Measurements from ENCODE around the gene RIMOC1.

The RIMOC1 gene

GRCh38 chr5:41951224-41951623, 47.1 kb downstream of the RIMOC1 start:
- Histone ChIP-seq H3K4me1 (ENCODE audit: control insufficient read depth in 5 of 5, insufficient read depth in 5 of 5, low read length in 5 of 5) (no peaks in the 10 kb centered on the region), H3K9ac (ENCODE audit: low read length in 5 of 5) (no peak overlapping the region), H3K27ac (ENCODE audit: low read depth, low read length) (no peak overlapping the region), H3K4me3 (ENCODE audit: low read depth in 1 of 5, low read length in 5 of 5) (no peak overlapping the region), H3K9me3 (ENCODE audit: control insufficient read depth in 5 of 5, low read length in 5 of 5) (peaks cover 0 to 5% (median 0%) of the 10 kb centered on the region in 5 donors), H3K27me3 (ENCODE audit: control insufficient read depth in 5 of 5, insufficient read depth in 4 of 5, low read length in 5 of 5) (no peaks in the 10 kb centered on the region), H3K36me3 (ENCODE audit: control insufficient read depth in 5 of 5, insufficient read depth in 5 of 5, low read length in 5 of 5) (no peaks in the 10 kb centered on the region)

Data from subcutaneous abdominal adipose tissue (tissue), 5 donors.